GM19463 (cell line): ENCODE data around the gene SLC31A1.

Experiments
- ATAC-seq: cut with Tn5 transposase; IDR thresholded peaks from one replicate; pipeline ENCODE4 v1.9.1; 2021; ENCODE audit warnings: mild to moderate bottlenecking, moderate library complexity; ENCODE audit not compliant: unreplicated experiment

SLC31A1 gene

DNA sequence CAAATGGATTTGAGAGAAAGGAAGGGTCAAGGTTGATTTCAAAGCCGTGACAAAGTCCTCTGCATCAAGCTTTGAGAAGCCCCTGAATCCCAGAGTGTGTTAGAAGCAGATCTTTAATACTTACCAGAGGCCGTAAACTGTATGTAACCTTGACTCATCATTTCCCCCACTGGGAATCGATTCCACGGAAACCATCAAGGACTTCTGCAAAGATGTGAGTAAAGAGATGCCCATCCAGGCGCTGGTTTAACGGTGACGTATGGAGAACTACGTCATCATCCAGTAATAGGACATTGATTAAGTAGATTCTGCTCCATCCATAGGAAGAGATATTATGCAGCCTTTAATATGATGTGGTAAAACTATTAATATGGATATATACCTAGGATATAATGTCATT, 80.2 kb downstream of the SLC31A1 start:
- ATAC-seq = no peak

- ATAC-seq = no peak
Observed at GRCh38 chr9:113302792-113303418, 81.6 kb downstream of the SLC31A1 start, which contains the start of gene RNF183. RNF183 (minus strand) TSS chr9:113303376; CDS start chr9:113298184, 5,192 bp downstream.

- ATAC-seq = no peak
Observed at GRCh38 chr9:113306566-113306965, 85.2 kb downstream of the SLC31A1 start.

- no peak for ATAC-seq
Observed at GRCh38 chr9:113307396-113307975, 86.1 kb downstream of the SLC31A1 start.

- ATAC-seq = no peak
Observed at GRCh38 chr9:113309204-113309813, 88.0 kb downstream of the SLC31A1 start.

DNA sequence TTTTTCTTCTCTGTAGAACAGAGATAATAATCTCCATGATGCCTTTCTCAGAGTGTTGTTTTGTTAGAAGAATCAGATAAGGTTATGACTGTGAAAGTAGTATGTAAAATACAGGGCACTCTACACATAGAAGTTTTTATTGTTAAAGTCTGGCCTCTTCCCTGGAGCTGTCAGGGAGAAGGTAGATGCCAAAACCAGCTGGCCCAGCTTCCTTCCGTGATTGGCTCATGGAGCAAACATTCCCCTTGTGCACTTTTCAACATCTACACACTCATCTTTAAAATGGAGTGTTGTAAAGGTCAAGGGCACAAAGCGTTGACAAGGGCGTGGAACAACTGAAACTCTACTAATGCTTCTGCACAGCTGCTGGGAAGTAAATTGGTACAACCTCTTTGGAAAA, 89.2 kb downstream of the SLC31A1 start:
- no peak for ATAC-seq

- ATAC-seq = no peak
Observed at GRCh38 chr9:113311961-113312360, 90.6 kb downstream of the SLC31A1 start.

DNA sequence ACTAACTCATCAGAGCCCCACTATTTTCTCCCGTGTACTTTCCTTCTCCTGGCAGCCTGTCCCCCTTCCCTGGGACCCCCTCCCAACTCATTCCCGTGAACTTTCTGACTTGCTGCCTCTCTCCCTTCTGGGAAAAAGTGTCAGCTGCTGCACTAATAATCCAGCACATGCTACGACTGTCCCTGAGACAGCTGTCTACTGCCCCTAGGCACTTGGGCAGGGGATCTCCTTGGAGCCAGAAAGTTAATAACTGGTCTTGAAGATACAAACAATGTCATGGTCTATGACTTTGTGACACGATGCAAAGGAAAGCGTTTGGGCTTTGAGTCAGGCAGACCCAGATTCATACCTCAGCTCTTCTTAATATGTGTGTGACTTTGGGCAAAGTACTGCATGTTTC, 91.9 kb downstream of the SLC31A1 start:
- no peak for ATAC-seq
